ENCODE data around the gene TIGD1.
A peak's percentile ranks its signal among the peaks of the same experiment; 100 is the strongest.

The TIGD1 gene

DNA sequence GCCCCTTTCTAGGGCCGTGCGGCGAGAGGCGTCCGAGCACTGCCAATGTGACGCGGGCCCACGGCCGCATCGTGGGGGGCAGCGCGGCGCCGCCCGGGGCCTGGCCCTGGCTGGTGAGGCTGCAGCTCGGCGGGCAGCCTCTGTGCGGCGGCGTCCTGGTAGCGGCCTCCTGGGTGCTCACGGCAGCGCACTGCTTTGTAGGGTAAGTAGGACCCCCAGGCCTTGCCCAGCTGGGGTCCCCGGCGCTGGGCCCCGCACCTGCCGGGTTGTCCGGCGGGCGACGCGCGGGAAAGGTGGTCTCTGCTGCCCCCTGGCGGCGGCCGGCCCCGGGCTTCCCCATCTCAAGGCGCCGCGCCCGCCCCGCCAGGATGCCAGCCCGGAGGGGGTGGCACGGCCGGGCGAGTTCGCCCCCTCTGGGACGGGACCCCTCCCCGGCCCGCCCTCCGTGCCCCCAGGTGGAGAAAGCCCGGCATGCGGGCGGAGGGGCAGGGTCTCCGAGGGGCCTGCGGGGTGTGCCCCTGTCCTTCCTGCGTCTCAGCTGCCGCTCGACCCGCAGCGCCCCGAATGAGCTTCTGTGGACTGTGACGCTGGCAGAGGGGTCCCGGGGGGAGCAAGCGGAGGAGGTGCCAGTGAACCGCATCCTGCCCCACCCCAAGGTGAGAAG, 28.3 kb downstream of the TIGD1 start:
- DNase-seq, result peak; percentile 69

GRCh38 chr2:232521098-232521497, 29.3 kb downstream of the TIGD1 start:
- no peak for DNase-seq

DNA sequence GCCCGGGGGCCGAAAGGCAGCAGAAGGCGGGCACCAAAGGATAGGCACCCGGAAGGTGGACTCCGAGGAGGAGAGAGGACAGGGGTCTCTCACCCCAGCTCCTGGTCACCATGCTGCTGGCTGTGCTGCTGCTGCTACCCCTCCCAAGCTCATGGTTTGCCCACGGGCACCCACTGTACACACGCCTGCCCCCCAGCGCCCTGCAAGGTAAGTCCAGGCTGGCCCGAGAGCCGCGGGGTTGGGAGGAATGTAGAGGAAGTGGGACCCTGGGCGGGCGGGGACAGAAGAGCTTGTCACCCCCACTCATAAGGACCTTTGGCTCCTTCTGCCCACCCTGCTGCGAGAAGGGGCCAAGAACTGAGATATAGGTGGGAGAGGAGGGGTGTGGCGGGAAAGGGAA, 29.9 kb downstream of the TIGD1 start:
- no peak for DNase-seq

- DNase-seq, result no peak
Observed at GRCh38 chr2:232519581-232520438, 30.5 kb downstream of the TIGD1 start, which contains the start of gene PRSS56. Gene PRSS56 (plus strand): TSS chr2:232520388. CDS start chr2:232520599, 211 bp downstream.

DNA sequence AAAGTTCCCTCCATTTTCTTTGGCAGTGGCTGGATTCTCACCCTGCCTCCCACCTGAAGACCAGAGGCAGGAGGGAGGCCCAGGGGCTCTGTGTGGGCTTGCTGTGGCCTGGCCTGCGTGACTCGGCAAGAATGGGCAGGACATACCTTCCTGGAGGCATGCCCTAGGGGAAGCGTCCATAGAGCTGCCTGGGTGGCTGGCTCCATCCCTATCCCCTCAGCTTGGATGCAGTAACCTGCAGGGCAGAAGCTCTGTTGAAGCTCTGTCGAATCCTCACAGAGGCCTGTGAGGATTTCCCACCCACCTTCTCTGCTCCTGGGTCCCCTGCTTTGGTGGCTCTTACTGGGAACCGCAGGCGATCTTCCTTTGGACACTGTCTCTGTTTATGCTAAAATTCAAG, 31.5 kb downstream of the TIGD1 start:
- no peak for DNase-seq

DNA sequence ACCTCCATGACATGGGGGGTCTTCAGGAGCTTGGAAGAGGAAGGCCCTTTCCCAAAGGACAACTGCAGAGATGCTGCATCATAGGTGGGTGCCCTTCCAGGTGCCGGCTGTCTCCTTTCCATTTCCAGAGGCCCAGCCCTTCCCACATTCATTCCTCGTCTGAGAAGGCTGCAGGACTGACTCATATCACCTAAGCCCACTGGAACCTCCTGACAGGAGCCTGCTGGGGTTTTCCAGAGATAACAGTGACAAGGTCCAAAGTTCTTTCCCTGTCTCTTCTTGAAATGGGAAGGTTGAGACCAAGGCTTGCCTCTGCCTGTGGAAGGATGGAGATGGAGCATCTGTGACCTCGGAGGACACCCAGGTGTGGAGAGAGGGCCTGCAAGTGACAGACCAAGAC, 33.8 kb downstream of the TIGD1 start:
- no peak for DNase-seq

DNA sequence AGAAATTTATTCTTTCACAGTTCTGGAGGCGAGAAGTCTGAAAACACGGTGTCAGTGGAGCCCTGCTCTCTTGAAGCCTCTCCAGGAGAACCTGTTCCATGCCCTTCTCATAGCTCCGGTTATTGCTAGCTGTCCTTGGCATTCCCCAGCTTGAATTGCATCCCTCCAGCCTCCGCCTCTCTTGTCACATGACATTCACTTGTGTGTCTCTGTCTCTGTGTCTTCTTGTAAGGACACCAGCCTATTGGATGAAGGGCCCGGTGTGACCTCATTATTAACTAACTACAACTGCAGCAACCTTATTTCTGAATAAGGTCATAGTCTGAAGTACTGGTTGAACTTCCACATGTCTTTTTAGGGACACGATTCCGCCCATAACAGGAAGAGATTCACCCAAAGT, 34.7 kb downstream of the TIGD1 start:
- DNase-seq, result no peak

GRCh38 chr2:232513353-232513752, 37.0 kb downstream of the TIGD1 start:
- DNase-seq, result no peak

GRCh38 chr2:232512602-232513001, 37.8 kb downstream of the TIGD1 start:
- no peak for DNase-seq

GRCh38 chr2:232511336-232511890, 38.9 kb downstream of the TIGD1 start:
- no peak for DNase-seq

GRCh38 chr2:232508251-232508650, 42.1 kb downstream of the TIGD1 start:
- no peak for DNase-seq

DNA sequence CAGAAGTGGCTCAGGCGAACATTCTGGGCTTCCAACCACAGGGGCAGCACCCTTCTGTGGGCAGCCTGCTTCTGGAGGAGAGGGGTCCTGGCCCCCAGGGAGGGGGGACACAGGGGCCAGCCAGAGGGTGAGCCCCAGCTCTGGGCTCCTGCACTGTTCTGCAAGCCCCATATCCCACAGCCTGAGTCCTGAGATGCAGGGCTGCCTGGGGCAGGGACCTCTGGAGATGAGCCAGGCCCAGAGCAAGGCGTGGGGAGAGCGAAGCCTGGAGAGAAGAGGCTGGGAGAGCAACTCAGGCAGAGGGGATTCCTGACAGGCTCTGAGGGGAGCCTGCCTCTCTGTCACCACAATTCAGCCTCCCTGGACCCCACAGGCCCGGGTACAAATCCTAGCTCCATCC, 43.6 kb downstream of the TIGD1 start:
- no peak for DNase-seq

DNA sequence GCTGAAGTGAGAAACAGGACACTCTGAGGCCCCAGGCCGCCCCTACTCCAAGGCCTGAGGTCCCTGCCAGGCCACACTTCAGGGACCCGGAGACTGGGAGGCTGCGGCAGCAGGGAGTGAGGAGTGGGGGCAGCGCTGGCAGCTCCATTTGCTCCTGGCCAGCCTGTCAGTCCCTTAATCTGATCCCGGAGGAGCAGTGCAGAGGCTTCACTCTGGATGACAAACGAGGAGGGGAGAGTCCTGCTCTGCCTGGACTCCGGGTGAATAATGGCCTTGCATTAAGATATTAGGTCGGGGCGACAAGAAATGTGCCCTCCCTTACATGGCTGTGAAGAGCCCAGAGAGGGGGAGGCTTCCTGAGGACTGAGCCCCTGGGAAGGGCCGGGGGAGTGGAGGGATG, 44.5 kb downstream of the TIGD1 start:
- no peak for DNase-seq

GRCh38 chr2:232504438-232504837, 45.9 kb downstream of the TIGD1 start:
- DNase-seq, result no peak

- DNase-seq, result no peak
Observed at GRCh38 chr2:232503809-232504323, 46.5 kb downstream of the TIGD1 start.

GRCh38 chr2:232502911-232503808, 47.2 kb downstream of the TIGD1 start:
- no peak for DNase-seq

GRCh38 chr2:232502511-232502910, 47.8 kb downstream of the TIGD1 start:
- no peak for DNase-seq

DNA sequence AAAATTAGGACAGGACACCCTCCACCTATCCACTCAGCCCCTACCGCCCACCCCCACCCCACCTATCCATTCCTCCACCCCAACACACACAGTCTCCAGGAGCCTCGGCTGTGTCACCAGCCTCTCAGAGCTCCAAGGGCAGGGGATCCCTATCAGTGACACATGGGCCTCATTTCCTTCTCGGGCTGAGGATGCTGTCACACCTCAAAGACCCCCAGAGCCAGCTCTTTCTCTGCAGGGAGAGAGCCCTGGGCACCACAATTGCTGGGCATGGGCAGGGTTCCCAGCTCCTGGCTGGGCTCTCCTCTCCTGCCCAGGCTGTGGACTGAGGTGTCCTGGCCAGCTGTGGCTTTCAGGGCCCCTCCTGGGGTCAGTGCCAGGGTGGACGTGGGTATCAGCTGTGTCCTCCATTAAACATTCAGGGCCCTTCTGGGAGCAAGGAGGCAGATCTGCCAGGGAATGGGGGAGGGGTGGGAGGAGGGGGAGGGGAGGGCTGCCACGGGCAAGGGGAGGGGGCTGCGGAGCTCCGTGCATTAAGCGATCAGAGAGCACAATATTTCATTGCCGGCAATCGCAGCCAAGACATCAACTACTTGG, 48.5 kb downstream of the TIGD1 start:
- no peak for DNase-seq

DNA sequence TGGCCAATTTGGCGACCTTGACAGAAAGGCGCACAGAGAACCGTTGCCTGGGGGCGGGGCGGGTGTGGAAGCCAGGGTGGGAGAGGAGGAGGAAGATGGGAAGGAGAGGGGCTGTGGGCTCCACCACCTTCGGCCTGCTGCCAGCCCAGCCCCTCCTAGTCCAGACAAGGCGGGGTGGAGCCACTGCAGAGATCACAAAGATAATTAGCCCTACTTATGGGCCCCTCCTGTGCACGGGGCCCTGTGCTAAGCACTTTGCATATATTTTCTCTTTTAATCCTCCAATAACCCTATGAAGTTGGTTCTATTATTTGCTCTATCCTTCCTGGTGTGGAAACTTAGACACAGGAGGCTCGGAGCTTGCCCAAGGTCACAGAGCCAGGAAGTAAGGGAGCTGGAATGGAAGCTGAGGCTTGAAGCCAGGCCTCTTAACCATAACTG, 49.0 kb downstream of the TIGD1 start:
- no peak for DNase-seq

GRCh38 chr2:232498452-232498851, 51.9 kb downstream of the TIGD1 start:
- no peak for DNase-seq

Data from activated gamma-delta T cell treated with Interleukin-2 at 50 U/mL for 16 hours (primary cell).